WTC11 (cell line): Measurements from ENCODE around the gene MAP6. TPM values are rescaled to one million over a fixed set of nuclear protein-coding genes. Genes with fewer than 3 reads are reported as not detected.

Experiments used
- ATAC-seq: fragments of 200-7000 bp; cut with Tn5 transposase; 2 replicates; pipeline ENCODE4 v1.10.0; 2021; ENCODE audit warnings: mild to moderate bottlenecking, moderate library complexity
- CTCF ChIA-PET: fragments of 300-600 bp; sonication (Branson Sonifier 250); formaldehyde crosslinking; loops from one replicate; lab custom pipeline; 2021; ENCODE audit warnings: antibody characterized with exemption; lab: Charles Lee
- POLR2A ChIA-PET: fragments of 350-600 bp; sonication (Branson Sonifier 250); formaldehyde crosslinking; loops from one replicate; lab custom pipeline; 2021; ENCODE audit warnings: antibody characterized with exemption; lab: Charles Lee
- DNase-seq: peaks from one replicate; pipeline ENCODE4 v3.0.0; 2021; ENCODE audit warnings: low spot score
- H3K27ac Mint-ChIP-seq: 2 replicates; pipeline ENCODE4 v1.8.0; 2021; ENCODE audit warnings: mixed read lengths
- H3K27me3 Mint-ChIP-seq: 2 replicates; pipeline ENCODE4 v1.8.0; 2021; ENCODE audit warnings: low read depth, mild to moderate bottlenecking, moderate library complexity, mixed read lengths
- H3K36me3 Mint-ChIP-seq: 2 replicates; pipeline ENCODE4 v1.8.0; 2021; ENCODE audit warnings: mixed read lengths
- H3K4me1 Mint-ChIP-seq: 2 replicates; pipeline ENCODE4 v1.8.0; 2022; ENCODE audit warnings: mixed read lengths
- H3K4me3 Mint-ChIP-seq: 2 replicates; pipeline ENCODE4 v1.8.0; 2021; ENCODE audit warnings: mild to moderate bottlenecking, moderate library complexity, mixed read lengths
- H3K9me3 Mint-ChIP-seq: 2 replicates; pipeline ENCODE4 v1.8.0; 2021; ENCODE audit warnings: mixed read lengths
- ARID4B ChIP-seq: sonication (generic); formaldehyde crosslinking; IDR thresholded peaks from 2 replicates; pipeline ENCODE4 v1.8.0; 2023; ENCODE audit warnings: missing genetic modification reagents, mild to moderate bottlenecking, borderline replicate concordance
- CDX4 ChIP-seq: fragments of 250-450 bp; sonication (Bioruptor Pico); IDR thresholded peaks from 2 replicates; pipeline ENCODE4 v1.9.0; 2021; ENCODE audit warnings: moderate library complexity, mild to moderate bottlenecking, inconsistent platforms, borderline replicate concordance
- E2F1 ChIP-seq: sonication (generic); formaldehyde crosslinking; IDR thresholded peaks from 2 replicates; pipeline ENCODE4 v1.8.0; 2022; ENCODE audit warnings: mild to moderate bottlenecking, missing genetic modification reagents
- ELF4 ChIP-seq: sonication (generic); formaldehyde crosslinking; IDR thresholded peaks from 2 replicates; pipeline ENCODE4 v1.8.1; 2022; ENCODE audit warnings: low read depth, mild to moderate bottlenecking, moderate library complexity, missing genetic modification reagents
- ESRRA ChIP-seq: sonication (generic); formaldehyde crosslinking; IDR thresholded peaks from 2 replicates; pipeline ENCODE4 v1.8.1; 2022; ENCODE audit warnings: mild to moderate bottlenecking, missing genetic modification reagents, borderline replicate concordance
- FOXK1 ChIP-seq: sonication (generic); formaldehyde crosslinking; IDR thresholded peaks from 2 replicates; pipeline ENCODE4 v1.8.0; 2022; ENCODE audit warnings: mild to moderate bottlenecking, moderate library complexity, missing genetic modification reagents
- GTF2I ChIP-seq: fragments of 250-450 bp; sonication (Bioruptor Pico); conservative IDR thresholded peaks from 2 replicates; pipeline ENCODE4 v1.4.0; 2021; ENCODE audit warnings: mild to moderate bottlenecking
- MAX ChIP-seq: sonication (generic); formaldehyde crosslinking; IDR thresholded peaks from 2 replicates; pipeline ENCODE4 v1.8.0; 2022; ENCODE audit warnings: mild to moderate bottlenecking, missing genetic modification reagents
- NFYB ChIP-seq: sonication (generic); formaldehyde crosslinking; conservative IDR thresholded peaks from 2 replicates; pipeline ENCODE4 v1.8.0; 2022; ENCODE audit warnings: low read depth, missing genetic modification reagents
- OVOL2 ChIP-seq: fragments of 250-450 bp; sonication (Bioruptor Pico); IDR thresholded peaks from 2 replicates; pipeline ENCODE4 v1.9.0; 2021; ENCODE audit warnings: mild to moderate bottlenecking, borderline replicate concordance
- STAT6 ChIP-seq: sonication (generic); formaldehyde crosslinking; conservative IDR thresholded peaks from 2 replicates; pipeline ENCODE4 v1.8.1; 2023; ENCODE audit warnings: mild to moderate bottlenecking, low read depth, missing genetic modification reagents, moderate library complexity
- TEAD1 ChIP-seq: sonication (generic); formaldehyde crosslinking; IDR thresholded peaks from 2 replicates; pipeline ENCODE4 v1.8.0; 2022; ENCODE audit warnings: mild to moderate bottlenecking, missing genetic modification reagents
- USF1 ChIP-seq: sonication (generic); formaldehyde crosslinking; IDR thresholded peaks from 2 replicates; pipeline ENCODE4 v1.8.0; 2022; ENCODE audit warnings: mild to moderate bottlenecking, missing genetic modification reagents
- ZNF138 ChIP-seq: sonication (generic); formaldehyde crosslinking; conservative IDR thresholded peaks from 2 replicates; pipeline ENCODE4 v1.8.1; 2022; ENCODE audit warnings: mild to moderate bottlenecking, moderate library complexity, missing genetic modification reagents
- ZNF281 ChIP-seq: sonication (generic); formaldehyde crosslinking; IDR thresholded peaks from 2 replicates; pipeline ENCODE4 v1.8.0; 2023; ENCODE audit warnings: mild to moderate bottlenecking, missing genetic modification reagents
- ZNF423 ChIP-seq: fragments of 250-450 bp; sonication (Bioruptor Pico); IDR thresholded peaks from 2 replicates; pipeline ENCODE4 v2.1.2; 2022; ENCODE audit warnings: mild to moderate bottlenecking, moderate library complexity
- total RNA-seq: library from RNA; stranded (reverse); gene quantifications from 3 replicates; pipeline ENCODE4 v1.2.3, GENCODE V29; 2021

The MAP6 gene
- total RNA-seq, 1 experiment from 2014 or later = 0.90 TPM

- TF ChIP-seq ARID4B (CRISPR knock-in tag) = no peak
- TF ChIP-seq CDX4 (CRISPR knock-in tag) = no peak
- TF ChIP-seq FOXK1 = no peak
- TF ChIP-seq ZNF423 (CRISPR knock-in tag) = no peak
Observed at GRCh38 chr11:75595429-75595828, 73.4 kb downstream of the MAP6 start (continued).

GRCh38 chr11:75594211-75594610 lies 74.6 kb downstream of the MAP6 start:
- H3K36me3 Mint-ChIP-seq = no peaks in the 10 kb centered on the region
- DNase-seq (no peak), ATAC-seq (no peak)
- H3K27me3 Mint-ChIP-seq = no peaks in the 10 kb centered on the region; the same call in none of the 2 replicates
- ChIA-PET CTCF (interaction anchor here (1.0 to 8.7 kb wide), 3 partner anchors 12 to 98 kb away, joined by 3 to 110 read pairs (median 4); no protein-coding TSS in a partner anchor), POLR2A (no interaction called here)
- no peaks in the 10 kb centered on the region for H3K9me3 Mint-ChIP-seq
- H3K27ac Mint-ChIP-seq = no peak overlapping the region
- peaks cover 22% of the 10 kb centered on the region for H3K4me1 Mint-ChIP-seq
- TF ChIP-seq ELF4 (CRISPR knock-in tag) = no peak
- no peak for TF ChIP-seq ZNF138
- TF ChIP-seq NFYB (CRISPR knock-in tag) = no peak
- TF ChIP-seq FOXK1 = no peak
- no peak for TF ChIP-seq MAX (CRISPR knock-in tag)
- TF ChIP-seq TEAD1 (CRISPR knock-in tag) = no peak
- no peak for TF ChIP-seq GTF2I (CRISPR knock-in tag)
- TF ChIP-seq ESRRA (CRISPR knock-in tag) = no peak
- TF ChIP-seq E2F1 (CRISPR knock-in tag) = no peak
- no peak for TF ChIP-seq STAT6 (CRISPR knock-in tag)
- no peak overlapping the region for H3K4me3 Mint-ChIP-seq

GRCh38 chr11:75593286-75593915 lies 75.4 kb downstream of the MAP6 start:
- no peaks in the 10 kb centered on the region for H3K9me3 Mint-ChIP-seq
- ATAC-seq = no peak
- no peaks in the 10 kb centered on the region; the same call in none of the 2 replicates for H3K27me3 Mint-ChIP-seq
- peaks cover 22% of the 10 kb centered on the region for H3K4me1 Mint-ChIP-seq
- no peak overlapping the region for H3K4me3 Mint-ChIP-seq
- ChIA-PET POLR2A (interaction anchor here (1.2 kb wide), 1 partner anchor 10 kb away, joined by 5 read pairs; no protein-coding TSS in a partner anchor), CTCF (interaction anchor here (1.5 to 8.7 kb wide), 2 partner anchors 11 to 17 kb away, joined by 4 to 110 read pairs; no protein-coding TSS in a partner anchor)
- TF ChIP-seq OVOL2 (CRISPR knock-in tag) (no peak), USF1 (no peak), ZNF281 (CRISPR knock-in tag) (no peak)
- H3K36me3 Mint-ChIP-seq = no peaks in the 10 kb centered on the region
- no peak for DNase-seq
- no peak overlapping the region for H3K27ac Mint-ChIP-seq
